ENCODE measurements around the gene ARF3.

The ARF3 gene

DNA sequence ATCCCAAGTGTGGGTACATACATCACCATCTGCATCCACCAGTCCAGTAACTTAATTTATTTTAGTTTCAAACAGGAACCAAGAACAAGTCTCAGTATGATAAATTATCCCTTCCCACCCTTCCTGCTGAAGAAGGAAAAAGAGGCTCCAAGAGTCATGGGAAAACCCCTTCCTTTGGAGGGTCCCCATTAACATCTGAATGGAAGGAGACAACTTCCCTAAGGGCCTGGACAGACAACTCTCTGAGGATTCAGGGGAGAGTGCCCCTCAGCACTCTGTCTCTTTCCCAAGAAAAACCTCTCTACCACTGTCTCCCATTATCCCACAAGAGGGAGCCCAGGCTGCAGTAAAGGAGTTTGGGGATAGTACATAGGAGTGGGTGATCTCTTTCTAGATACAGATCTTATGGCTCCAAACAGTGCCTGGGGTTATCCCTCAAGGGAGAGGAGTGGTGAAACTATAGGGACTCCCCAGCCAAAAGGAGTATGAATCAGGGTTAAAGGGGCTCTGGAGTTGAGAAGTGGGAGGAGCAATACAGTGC lies 8.1 kb upstream of the ARF3 start:
- in situ Hi-C loops (cut with MboI; ENCODE audit: low sequenced_read_pairs, unreplicated experiment), result no loop called here
- TF ChIP-seq, protein P1, sequence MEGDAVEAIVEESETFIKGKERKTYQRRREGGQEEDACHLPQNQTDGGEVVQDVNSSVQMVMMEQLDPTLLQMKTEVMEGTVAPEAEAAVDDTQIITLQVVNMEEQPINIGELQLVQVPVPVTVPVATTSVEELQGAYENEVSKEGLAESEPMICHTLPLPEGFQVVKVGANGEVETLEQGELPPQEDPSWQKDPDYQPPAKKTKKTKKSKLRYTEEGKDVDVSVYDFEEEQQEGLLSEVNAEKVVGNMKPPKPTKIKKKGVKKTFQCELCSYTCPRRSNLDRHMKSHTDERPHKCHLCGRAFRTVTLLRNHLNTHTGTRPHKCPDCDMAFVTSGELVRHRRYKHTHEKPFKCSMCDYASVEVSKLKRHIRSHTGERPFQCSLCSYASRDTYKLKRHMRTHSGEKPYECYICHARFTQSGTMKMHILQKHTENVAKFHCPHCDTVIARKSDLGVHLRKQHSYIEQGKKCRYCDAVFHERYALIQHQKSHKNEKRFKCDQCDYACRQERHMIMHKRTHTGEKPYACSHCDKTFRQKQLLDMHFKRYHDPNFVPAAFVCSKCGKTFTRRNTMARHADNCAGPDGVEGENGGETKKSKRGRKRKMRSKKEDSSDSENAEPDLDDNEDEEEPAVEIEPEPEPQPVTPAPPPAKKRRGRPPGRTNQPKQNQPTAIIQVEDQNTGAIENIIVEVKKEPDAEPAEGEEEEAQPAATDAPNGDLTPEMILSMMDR (IDR thresholded peaks at IDR 0.05; ENCODE audit: borderline replicate concordance, control extremely low read depth, extremely low read depth, insufficient read depth, missing control alignments), result no peak
- no peak for DNase-seq (ENCODE audit: low spot score)

DNA sequence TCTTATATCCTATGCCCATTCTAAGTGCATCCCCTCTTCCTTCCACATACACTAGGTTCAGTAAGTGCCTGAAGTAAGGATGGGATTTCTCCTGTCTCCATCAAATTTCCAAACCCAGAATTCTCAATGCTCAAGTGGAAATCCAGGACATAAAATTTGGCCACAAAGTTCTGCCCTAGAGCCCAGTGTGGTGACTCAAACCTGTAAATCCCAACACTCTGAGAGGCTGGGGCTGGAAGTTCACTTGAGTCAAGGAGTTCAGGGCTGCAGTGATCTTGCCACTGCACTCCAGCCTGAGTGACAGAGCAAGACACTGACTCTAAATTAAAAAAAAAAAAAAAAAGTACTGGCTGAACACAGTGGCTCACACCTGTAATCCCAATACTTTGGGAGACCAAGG lies 4.5 kb upstream of the ARF3 start:
- TF ChIP-seq, protein P1 (IDR thresholded peaks at IDR 0.05; ENCODE audit: borderline replicate concordance, control extremely low read depth, extremely low read depth, insufficient read depth, missing control alignments), result no peak
- in situ Hi-C loops (cut with MboI; ENCODE audit: low sequenced_read_pairs, unreplicated experiment), result no loop called here
- no peak for DNase-seq (ENCODE audit: low spot score)

DNA sequence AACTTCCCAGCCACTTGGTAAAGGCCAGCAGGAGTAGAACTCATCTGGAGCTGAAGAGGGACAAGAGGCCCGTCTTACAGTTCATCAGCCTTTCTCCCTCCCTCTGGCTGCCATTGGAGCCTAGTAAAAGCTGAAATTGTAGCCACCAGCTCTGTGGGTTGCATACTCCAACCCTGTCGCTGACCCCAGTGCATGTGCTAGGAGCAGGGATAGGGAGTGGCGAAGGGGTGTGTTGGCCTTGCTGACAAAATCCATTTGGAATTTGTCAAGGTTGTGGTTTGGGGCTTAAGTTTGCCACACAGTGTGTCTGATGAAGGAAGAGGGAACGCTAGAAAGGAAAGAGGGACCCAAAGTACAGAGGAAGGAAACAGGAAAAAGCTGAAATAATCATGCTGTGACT lies 4.0 kb upstream of the ARF3 start:
- in situ Hi-C loops (cut with MboI; ENCODE audit: low sequenced_read_pairs, unreplicated experiment), result no loop called here
- DNase-seq (ENCODE audit: low spot score), result no peak
- TF ChIP-seq, protein P1 (IDR thresholded peaks at IDR 0.05; ENCODE audit: borderline replicate concordance, control extremely low read depth, extremely low read depth, insufficient read depth, missing control alignments), result no peak

DNA sequence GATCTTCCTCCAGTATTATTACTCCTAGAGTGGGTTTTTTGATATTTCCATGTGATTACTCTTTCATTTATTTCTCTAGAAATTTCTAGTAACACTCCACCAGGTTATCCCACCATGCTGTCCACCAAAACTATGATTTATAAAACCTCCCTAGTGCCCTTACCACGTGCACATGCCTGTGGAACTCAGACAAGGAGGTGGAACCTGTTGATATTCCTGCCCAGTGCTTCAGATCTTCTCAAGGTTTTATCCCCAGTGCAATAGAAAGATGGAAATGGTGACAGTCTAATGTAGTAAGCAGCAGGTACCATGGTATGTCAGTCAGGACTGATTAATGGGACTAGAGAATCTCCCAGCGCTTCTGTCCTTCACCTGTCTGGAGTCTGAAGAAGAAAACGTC lies 3.5 kb upstream of the ARF3 start:
- in situ Hi-C loops (cut with MboI; ENCODE audit: low sequenced_read_pairs, unreplicated experiment), result no loop called here
- no peak for DNase-seq (ENCODE audit: low spot score)
- TF ChIP-seq, protein P1 (IDR thresholded peaks at IDR 0.05; ENCODE audit: borderline replicate concordance, control extremely low read depth, extremely low read depth, insufficient read depth, missing control alignments), result no peak

DNA sequence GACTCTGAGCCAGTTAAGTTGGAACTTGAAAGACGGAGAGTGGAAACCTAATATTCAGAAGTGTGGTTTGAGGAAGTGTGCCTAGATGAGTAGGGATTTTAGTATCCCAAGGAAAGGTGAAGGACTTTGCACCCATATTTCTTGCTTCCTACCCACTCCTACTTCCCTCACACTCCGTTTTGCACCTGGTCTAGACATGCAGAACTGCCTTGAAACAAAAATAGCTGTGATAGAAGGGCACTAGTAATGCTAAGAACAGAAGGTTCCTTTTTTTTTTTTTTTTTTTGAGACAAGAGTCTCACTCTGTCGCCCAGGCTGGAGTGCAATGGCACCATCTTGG lies 732 bp upstream of the ARF3 start:
- DNase-seq (ENCODE audit: low spot score), result no peak
- in situ Hi-C loops (cut with MboI; ENCODE audit: low sequenced_read_pairs, unreplicated experiment), result no loop called here
- TF ChIP-seq, protein P1 (IDR thresholded peaks at IDR 0.05; ENCODE audit: borderline replicate concordance, control extremely low read depth, extremely low read depth, insufficient read depth, missing control alignments), result no peak

DNA sequence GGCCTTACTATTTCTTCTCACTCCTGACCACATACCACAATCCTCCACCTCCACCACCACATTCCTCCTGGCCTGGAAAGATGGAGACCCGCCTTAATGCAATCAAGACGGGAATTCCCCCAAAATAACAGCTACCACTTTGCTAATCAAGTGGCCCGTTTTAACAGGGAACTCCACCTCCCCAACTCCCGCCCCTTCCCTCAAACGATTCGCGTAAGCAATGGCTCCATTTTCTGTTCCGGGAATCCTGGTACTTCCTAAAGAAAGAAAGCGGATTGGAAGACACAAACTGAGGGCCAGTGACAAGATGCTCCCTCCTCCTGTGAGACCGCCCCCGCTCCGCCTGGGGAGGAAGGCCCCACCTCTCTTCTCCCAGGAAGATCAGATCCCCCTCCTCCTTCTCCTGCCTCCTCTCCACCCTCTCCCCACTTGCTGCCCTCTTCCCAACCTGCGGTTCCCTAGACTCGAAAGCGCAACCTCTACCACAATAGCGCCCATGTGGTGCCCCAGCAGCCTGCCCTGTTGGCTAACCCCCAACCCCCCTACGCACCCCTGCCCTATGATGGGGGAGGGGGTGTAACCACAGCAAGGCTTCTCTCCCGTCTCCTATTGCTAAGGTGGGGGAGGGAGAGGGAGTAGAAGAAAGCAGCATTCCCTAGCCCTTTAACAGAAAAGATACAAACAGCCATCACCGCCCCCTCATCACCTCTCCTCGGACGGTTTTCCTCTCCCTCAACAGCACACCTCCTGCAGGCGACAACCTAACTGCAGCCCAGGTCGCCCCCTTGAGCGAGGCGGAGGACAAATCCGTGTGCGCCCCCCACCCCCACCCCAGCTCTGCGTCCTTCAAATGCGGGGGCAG lies 777 bp downstream of the ARF3 start:
- in situ Hi-C loops (cut with MboI; ENCODE audit: low sequenced_read_pairs, unreplicated experiment), result no loop called here
- DNase-seq (ENCODE audit: low spot score), result peak; percentile 67
- TF ChIP-seq, protein P1 (IDR thresholded peaks at IDR 0.05; ENCODE audit: borderline replicate concordance, control extremely low read depth, extremely low read depth, insufficient read depth, missing control alignments), result no peak
